ENCODE results near the gene PLK4.
"Not testable (repeated sequence)": the region's sequence is repeated elsewhere in the genome, so short reads cannot be mapped to it uniquely, and the experiment has no call there.

Gene PLK4

DNA sequence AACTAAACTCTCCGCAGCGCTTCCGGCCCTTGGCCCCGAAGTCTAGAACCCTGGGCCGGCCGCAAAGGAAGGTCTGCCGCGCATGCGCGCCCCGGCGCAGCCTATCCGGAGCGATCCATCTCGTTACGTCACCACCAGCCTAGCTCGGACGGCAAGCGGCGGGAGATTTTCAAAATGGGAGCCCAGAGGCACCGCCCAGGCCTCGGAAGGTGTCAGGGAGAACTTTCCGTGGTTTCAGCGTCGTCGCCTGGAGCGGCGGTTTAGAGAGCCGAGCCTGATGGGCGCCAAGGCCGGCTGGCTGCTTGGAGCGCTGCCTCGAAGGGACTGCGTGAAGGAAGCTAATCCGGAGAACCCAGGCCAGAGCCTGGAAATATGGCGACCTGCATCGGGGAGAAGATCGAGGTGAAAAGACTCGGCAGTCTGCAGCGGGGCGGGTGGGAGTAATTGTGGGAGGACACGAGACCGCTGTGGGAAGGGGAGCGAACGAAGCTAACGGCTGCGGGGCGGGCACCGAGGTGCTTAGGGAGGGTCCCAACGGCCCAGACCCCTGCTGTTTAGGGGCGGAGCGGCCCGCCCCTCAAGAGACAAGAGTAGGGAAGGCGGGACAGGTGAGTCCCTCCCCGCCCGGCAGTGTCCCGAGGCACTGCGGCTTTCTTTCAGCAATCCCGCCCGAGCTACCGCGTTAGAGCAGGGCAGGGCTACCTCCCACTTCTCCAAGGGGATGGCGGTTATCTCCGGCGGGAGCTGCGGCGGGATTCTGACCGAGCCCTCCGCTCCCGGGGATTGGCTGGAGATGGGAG, at the start of gene PLK4:
Gene PLK4 (plus strand): TSS at position 131 of the 800 bp plus-strand sequence. CDS start 242 bp downstream, at position 373.
- peak; percentile 97 for DNase-seq (ENCODE audit: low spot score)

DNA sequence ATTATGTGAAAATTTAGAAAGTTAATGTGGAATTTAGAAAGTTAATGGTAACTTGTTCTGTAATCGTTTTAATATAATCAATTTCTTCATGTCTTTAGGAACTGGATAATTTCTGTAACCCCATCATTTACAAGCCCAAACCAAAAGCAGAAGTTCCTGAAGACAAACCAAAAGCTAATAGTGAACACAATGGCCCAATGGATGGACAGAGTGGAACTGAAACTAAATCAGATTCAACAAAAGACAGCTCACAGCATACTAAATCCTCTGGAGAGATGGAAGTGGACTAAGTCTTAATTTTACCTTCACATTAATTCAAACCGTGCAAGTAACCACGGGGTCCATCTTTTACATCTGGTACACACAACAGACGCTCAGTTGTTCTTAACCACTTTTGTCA, 48.1 kb upstream of the PLK4 start:
- no peak for DNase-seq (ENCODE audit: low spot score)

DNA sequence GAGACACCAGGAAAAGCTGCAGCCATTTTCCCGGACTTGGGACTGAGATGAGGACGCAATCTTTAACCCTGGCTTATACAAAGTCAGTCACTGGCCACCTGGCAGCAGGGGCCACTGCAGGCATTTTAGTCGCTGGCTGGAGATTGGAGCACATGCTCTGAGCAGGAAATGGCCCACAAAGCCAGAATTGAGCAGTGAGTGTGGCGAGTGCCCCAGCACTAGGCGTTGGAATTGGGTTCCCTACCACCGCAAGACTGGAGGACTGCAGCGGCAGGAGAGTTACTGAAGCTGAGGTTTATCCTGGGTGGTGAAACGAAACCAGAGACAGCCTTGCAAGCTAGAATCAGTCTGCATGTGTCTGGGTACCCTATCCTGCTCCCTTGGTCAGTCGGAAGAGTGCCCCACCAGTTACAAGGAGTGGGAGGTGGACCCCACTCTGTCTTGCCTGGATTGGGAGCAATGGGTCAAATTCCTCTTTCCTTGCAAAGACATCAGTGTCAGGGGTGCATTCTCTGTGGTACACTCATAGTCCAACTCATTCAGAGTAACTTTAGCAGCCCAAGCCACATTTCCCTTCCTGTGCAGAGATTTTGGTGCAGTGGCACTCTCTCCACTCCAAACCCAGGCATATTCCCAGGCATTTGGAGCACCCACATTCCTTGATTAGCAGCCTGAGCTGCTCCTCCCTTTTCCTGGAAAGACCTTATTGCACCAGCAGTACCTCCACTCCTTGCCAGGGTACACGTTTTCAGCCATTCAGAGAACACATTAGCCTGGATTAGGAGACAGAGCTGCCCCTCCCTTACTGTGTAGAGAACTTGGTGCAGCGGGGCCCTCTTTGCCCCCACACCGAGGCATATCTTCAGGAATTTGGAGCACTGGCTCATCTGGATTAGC, 36.7 kb upstream of the PLK4 start:
- DNase-seq (ENCODE audit: low spot score) = no peak

DNA sequence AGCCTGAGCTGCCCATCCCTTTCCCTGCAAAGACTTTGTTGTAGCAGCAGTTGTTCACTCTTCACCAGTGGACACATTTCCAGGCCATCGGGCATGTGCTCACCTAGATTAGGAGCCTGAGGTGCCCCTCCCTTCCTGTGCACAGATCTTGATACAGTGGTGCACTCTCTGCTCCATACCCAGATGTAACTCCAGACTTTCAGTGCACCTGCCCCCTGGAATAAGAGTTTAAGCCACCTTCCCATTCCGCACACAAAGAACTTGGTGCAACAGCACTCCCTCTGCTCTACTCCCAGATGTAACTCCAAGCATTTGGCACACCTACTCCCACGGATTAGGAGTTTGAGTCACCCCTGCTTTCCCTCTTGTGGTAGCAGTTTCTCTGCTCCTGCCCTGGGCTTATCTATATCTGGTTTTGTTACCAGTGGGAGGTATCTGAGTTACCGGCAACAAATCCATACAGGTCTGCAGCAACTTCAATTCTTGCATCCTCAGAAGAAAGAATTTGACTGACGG, 36.0 kb upstream of the PLK4 start:
- DNase-seq (ENCODE audit: low spot score) = no peak

DNA sequence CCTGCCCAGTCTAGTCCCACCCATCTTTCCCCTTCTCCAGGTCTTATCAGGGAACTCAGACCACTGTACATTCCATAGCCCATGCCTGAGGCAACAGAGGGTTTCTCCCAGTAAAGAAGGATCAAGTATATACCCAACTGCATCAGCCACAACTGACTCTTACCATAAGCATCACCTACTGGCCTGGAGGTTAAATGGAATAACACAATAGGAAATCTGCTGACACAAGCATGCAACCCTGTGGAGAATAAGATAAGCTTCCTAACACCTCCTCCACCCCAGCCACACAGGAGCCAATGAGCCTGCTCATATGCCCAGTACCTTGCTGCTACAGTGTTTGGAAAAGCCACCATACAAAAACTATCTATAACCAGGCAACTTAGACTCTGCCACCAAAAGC, 34.6 kb upstream of the PLK4 start:
- no peak for DNase-seq (ENCODE audit: low spot score)

DNA sequence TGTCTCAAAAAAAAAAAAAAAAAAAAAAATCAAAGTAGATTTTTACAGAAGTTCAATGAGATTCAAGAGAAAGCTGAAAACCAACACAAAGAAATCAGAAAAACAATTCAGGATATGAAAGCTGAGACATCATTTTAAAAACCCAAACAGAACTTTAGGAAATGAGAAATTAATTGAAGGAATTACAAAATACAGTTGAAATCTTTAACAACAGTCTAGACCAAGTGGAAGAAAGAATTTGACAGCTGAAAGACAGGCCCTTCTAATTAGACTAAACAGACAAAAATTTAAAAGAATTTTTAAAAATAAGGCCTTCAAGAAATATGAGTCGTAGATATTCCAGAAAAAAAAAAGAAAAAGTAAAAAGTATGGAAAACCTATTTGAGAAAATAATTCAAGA, 33.9 kb upstream of the PLK4 start:
- DNase-seq (ENCODE audit: low spot score) = no peak

DNA sequence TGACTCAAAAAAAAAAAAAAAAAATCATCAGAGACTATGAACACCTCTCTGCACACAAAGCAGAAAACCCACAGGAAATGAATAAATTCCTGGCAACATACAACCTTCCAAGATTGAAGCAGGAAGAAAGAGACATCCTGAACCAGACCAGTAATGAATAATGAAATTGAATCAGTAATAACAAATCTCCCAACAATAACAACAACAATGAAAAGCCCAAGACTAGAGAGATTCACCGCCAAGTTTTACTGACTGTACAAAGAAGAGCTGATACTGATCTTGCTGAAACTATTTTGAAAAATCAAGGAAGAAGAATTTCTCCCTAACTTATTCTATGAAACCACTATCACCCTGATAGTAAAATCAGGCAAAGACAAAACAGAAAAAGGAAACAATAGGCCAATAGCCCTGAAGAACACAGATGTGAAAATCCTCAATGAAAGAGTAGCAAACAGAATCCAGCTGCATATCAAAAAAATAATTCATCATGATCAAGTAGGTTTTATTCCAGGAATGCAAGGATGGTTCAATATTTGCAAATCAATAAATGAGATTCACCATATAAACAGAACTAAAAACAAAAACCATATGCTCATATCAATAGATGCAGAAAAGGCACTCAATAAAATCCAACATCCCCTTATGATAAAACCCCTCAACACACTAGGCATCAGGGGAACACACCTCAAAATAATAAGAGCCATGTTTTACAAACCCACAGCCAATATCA, 31.0 kb upstream of the PLK4 start:
- DNase-seq (ENCODE audit: low spot score) = no peak

DNA sequence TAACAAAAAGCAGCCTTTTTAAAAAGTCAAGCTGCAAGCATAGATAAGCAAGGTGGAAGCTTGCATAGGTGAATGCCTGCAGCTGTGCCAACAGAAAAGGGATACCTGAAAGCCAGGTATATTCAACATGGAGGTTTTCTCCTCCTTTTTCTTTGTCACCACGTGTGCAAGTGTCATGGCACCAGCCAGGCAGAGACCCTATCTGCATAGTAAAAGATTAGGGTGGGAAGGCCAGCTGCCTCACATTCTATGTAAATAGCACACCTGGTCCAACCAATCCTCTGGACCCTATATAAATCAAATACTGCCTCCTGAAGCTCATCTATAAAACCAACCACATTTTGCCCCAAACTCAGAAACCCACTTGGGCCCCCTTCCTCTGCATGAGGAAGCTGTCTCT, 28.0 kb upstream of the PLK4 start:
- DNase-seq (ENCODE audit: low spot score) = no peak

DNA sequence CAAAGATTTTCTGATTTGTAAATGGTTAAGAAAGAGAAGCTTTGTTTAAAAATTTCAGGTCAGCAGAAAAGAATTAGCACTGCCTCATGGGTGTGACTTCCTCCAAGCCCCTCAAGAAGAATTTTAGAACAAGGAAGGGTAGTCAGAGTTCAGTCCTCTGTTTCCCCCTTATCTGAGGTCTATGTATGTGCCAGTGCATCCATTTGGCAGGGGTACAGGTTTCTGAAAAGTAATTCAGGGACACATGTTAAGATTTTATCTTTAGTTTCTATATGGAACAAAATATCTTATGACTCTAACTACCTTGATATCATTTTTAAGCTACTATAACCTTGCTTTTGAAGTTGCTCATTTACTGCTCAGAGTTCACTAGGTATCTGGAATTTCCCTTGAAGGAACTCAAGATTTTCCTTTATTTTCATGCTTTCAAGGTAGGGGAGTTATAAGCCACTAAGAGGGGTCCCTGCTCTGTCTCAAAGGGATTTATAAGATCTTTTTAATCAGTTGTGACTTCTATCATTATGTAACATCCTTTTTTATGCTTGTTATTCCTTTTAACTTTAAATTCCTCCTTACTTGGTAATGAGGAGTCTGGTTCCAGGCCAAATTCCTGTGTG, 24.4 kb upstream of the PLK4 start:
- DNase-seq (ENCODE audit: low spot score) = no peak

DNA sequence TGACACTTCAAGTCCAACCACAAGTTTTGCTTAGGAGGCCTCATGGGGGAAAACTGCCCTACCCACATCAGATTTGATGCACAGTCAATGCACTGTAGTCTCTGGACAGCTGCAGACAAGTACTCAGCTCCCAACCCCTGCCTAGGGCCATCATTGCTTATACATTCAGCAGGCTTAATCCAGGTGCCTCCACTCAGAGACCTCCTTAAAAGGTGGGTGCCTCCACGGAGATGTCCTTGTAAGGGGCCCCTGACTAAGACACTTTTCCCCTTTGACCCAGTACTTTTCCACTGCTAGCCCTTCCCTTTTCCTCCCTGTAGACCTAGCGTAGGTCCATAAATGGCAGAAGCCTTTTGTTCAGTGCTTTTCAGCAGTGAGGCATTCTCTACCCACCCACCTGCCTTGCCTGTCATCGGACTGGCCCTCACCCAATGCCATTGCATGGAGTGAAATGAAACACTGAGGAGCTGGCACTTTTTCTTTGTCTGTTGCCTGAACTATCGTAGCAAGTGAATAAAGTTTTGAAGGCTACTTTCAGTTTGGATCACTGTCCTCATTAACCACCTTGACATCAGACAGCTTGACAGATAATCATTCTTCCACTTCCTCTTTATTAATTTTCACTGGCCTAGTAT, 23.8 kb upstream of the PLK4 start:
- peak; percentile 81 for DNase-seq (ENCODE audit: low spot score)

DNA sequence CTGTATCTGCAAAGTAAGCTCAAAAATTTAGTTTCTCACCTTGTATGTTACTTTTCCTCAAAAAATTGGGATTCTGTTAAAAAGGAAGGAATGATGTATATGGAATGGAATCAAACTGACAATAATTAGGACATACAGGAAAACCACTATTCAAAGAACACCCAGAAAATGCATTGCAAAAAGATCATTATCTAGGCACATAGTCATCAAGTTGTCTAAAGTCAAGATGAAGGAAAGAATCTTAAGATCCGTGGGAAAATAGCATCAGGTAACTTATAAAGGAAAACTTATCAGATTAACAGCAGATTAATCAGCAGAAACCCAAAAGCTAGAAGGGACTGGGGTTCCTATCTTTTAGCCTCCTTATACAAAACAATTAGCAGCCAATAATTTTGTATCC, 23.1 kb upstream of the PLK4 start:
- DNase-seq (ENCODE audit: low spot score) = no peak

DNA sequence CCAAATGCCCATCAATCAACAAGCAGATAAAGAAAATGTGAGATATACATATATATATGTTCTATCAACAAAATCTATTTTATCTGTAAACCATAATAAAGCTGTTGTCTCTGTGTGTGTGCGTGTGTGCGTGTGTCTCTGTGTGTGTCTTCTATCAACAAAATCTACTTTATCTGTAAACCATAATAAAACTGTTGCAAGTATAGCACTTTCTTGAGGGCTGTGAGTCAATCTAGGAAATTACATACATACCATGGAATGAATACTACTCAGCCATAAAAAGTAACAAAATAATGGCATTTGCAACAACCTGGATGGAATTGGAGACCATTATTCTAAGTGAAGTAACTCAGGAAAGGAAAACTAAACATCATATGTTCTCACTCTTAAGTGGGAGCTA, 12.5 kb upstream of the PLK4 start:
- DNase-seq (ENCODE audit: low spot score) = no peak

DNA sequence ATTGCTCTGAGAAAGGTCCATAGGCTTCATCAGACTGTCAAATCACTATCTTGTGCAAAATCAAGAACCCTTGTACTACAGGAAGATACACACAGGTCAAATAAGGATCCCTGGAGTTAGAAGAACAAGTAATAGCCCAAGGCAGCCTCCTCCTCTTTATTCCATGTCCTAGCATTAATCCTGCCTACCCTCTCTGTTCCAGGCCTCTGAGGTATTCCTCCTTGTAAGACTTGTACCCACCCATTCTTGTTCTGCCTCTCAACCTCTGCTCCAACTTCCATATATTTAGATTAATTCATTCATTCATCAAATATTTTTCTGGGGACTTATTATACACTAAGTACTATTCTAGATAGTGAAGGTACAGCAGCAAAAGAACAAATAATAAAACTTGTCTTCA, 10.4 kb upstream of the PLK4 start:
- DNase-seq (ENCODE audit: low spot score) = no peak

DNA sequence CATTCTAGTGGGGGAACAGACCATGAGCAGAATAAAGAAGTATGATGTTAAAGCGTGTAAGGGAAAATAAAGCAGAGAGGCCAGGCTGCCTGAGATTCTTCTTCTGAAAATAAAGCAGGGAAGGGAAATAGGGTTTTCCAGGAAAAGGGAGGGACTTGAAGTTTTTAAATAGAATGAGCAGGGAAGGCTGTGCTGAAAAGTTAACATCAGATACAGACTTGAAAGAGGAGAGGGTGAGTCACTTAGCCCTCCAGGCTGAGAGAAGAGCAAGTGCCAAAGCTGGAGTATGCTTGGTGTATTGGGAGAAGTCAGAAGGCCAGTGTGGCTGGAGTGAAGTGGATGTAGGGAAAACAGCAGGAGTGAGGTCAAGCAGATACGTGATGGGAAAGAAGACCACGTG, 10.0 kb upstream of the PLK4 start:
- peak; percentile 37 for DNase-seq (ENCODE audit: low spot score)

DNA sequence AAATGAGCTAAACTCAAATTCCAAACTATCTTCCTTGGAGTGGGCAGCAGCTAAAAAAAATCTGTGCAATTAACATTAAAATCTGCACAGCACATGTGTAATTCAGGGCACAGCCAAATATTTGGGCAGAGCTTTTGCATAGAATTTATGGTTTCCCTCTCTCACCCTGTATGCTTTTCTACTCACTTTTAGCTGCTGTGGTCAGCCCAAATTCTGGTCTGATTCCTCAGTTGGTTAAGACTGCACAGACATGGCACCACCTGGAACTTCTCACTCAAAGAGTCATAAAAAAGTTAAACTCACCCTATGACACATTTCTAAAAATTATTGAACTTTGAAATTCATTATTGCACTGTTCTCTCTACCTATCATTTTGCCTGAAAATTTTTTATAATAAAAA, 4.9 kb upstream of the PLK4 start:
- DNase-seq (ENCODE audit: low spot score) = no peak

DNA sequence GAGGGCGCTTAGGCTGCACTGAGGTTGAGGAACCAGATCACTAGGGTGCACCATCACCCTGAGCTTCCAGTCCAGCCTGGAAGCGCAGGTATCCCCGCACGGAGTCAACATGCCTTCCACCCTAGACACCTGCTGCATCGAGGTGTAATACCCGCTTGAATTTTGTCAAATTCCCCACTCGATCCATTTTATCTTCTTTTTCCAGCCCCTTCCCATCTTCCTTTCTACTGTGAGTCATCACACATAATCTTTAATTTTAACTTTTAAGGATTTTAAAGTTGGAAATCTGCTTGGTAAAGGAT, 821 bp downstream of the PLK4 start:
- no peak for DNase-seq (ENCODE audit: low spot score)

DNA sequence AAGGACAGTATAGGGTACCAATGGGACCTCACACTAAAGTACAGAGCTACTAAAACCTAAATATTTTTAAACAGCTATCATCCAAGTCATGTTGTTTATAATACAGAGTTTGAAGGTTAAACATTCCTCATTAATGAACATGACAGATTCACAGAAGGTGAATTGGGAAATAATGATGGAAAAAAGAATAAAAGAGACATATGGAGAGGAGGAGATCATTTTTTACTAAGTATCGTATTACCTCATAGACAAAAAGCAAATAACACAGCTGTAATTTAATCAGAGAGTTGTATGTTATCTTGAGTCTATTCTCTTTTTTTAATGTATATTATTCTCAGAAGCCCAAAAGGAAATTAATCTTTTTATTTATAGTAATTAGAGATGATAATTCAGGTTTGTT, 7.9 kb downstream of the PLK4 start:
- no peak for DNase-seq (ENCODE audit: low spot score)

DNA sequence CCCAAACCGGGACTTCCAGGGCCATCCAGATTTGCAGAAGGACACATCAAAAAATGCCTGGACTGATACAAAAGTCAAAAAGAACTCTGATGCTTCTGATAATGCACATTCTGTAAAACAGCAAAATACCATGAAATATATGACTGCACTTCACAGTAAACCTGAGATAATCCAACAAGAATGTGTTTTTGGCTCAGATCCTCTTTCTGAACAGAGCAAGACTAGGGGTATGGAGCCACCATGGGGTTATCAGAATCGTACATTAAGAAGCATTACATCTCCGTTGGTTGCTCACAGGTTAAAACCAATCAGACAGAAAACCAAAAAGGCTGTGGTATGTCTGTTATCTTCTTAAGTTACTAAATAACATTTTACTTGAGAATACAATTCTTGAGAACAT, 9.2 kb downstream of the PLK4 start:
- DNase-seq (ENCODE audit: low spot score) = no peak

DNA sequence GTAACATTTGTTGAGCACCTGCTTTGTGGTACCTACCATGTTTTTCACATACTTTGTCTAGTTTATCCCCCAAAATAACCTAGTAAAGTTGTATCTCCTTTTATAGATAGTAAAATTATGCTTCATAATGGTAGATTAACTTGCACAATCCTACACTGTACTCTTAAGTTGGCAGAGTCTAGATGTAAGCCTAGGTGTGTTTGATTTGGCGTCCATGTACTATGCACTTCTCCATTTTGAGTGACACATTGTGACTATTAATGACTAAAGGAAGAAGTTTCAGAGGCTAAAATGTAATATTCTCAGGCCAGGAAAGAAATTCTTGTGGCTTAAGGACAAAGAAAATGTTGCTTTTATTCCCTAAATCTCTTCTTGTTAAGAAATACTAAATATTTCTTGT, 15.4 kb downstream of the PLK4 start:
- no peak for DNase-seq (ENCODE audit: low spot score)

DNA sequence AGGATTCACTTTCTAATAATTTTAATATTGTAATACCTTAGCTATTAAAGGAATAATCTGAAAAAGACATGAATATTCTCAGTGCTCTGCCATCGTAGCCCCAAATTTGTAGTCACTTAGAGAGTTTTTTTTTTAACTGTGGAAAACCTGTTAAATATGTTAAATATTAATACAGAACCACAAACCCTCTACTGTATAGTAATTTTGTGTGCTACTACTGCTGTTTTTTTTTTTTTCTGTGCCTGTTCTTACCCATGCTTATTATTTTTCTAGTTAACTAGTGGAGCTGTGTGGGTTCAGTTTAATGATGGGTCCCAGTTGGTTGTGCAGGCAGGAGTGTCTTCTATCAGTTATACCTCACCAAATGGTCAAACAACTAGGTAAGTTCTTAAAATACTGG, 15.8 kb downstream of the PLK4 start:
- DNase-seq (ENCODE audit: low spot score) = no peak

DNA sequence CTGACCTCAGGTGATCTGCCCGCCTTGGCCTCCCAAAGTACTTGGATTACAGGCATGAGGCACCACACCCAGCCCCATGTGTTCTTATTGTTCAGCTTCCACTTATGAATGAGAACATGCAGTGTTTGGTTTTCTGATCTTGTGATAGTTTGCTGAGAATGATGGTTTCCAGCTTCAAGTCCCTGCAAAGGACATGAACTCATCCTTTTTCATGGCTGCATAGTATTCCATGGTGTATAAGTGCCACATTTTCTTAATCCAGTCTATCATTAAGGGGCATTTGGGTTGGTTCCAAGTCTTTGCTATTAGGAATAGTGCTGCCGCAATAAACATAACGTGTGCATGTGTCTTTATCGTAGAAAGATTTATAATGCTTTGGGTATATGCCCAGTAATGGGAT, 19.0 kb downstream of the PLK4 start:
- not testable (repeated sequence) for DNase-seq (ENCODE audit: low spot score)

DNA sequence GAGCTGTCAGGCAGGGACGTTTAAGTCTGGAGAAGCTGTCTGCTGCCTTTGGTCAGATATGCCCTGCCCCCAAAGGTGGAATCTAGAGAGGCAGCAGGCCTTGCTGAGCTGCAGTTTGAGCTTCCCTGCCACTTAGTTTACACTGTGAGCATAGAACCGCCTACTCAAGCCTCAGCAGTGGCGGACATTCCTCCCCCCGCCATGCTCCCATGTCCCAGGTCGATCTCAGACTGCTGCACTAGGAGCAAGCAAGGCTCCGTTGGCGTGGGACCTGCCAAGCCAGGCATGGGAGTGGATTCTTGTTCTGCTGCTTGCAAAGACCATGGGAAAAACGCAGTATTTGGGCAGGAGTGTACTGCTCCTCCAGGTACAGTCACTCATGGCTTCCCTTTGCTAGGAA, 24.3 kb downstream of the PLK4 start:
- no peak for DNase-seq (ENCODE audit: low spot score)

Measured in kidney tubule cell (primary cell).